Ishikawa (cell line): ENCODE data around the gene SYNPO2L.

Experiments used
- EGR1 ChIP-seq: IDR thresholded peaks from 2 replicates; pipeline ENCODE4 v1.6.1; 2012
- EP300 ChIP-seq: IDR thresholded peaks from 2 replicates; pipeline ENCODE4 v1.6.1; 2012; ENCODE audit warnings: borderline replicate concordance
- FOXM1 ChIP-seq: IDR thresholded peaks from 2 replicates; pipeline ENCODE4 v1.6.1; 2012; ENCODE audit warnings: low read depth, borderline replicate concordance
- NFIC ChIP-seq: IDR thresholded peaks from 2 replicates; pipeline ENCODE4 v1.6.1; 2012
- RAD21 ChIP-seq: IDR thresholded peaks from 2 replicates; pipeline ENCODE4 v1.6.1; 2012; ENCODE audit warnings: low read depth
- TCF12 ChIP-seq: IDR thresholded peaks from 2 replicates; pipeline ENCODE4 v1.6.1; 2012; ENCODE audit warnings: low read depth
- TEAD4 ChIP-seq: IDR thresholded peaks from 2 replicates; pipeline ENCODE4 v1.6.1; 2012
- USF1 ChIP-seq: IDR thresholded peaks from 2 replicates; pipeline ENCODE4 v1.6.1; 2012
- YY1 ChIP-seq: IDR thresholded peaks from 2 replicates; pipeline ENCODE4 v1.6.1; 2012; ENCODE audit warnings: low read depth
- ZBTB7A ChIP-seq: IDR thresholded peaks from 2 replicates; pipeline ENCODE4 v1.6.1; 2012; ENCODE audit warnings: low read depth
- TF ChIP-seq, protein P1 (sequence below): IDR thresholded peaks from 2 replicates; pipeline ENCODE4 v1.6.1; 2012
- TF ChIP-seq, protein P2 (sequence below): IDR thresholded peaks from 2 replicates; pipeline ENCODE4 v1.6.1; 2012; ENCODE audit warnings: low read depth, mild to moderate bottlenecking

The SYNPO2L gene

GRCh38 chr10:73597346-73597745 is 58.5 kb downstream of the SYNPO2L start:
- TF ChIP-seq, protein P1, sequence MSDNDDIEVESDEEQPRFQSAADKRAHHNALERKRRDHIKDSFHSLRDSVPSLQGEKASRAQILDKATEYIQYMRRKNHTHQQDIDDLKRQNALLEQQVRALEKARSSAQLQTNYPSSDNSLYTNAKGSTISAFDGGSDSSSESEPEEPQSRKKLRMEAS = no peak
- TF ChIP-seq RAD21 = no peak
- TF ChIP-seq EP300 = no peak
- TF ChIP-seq USF1 = no peak
- no peak for TF ChIP-seq ZBTB7A
- no peak for TF ChIP-seq FOXM1
- TF ChIP-seq TEAD4 = no peak
- no peak for TF ChIP-seq NFIC
- no peak for TF ChIP-seq YY1
- TF ChIP-seq, protein P2, sequence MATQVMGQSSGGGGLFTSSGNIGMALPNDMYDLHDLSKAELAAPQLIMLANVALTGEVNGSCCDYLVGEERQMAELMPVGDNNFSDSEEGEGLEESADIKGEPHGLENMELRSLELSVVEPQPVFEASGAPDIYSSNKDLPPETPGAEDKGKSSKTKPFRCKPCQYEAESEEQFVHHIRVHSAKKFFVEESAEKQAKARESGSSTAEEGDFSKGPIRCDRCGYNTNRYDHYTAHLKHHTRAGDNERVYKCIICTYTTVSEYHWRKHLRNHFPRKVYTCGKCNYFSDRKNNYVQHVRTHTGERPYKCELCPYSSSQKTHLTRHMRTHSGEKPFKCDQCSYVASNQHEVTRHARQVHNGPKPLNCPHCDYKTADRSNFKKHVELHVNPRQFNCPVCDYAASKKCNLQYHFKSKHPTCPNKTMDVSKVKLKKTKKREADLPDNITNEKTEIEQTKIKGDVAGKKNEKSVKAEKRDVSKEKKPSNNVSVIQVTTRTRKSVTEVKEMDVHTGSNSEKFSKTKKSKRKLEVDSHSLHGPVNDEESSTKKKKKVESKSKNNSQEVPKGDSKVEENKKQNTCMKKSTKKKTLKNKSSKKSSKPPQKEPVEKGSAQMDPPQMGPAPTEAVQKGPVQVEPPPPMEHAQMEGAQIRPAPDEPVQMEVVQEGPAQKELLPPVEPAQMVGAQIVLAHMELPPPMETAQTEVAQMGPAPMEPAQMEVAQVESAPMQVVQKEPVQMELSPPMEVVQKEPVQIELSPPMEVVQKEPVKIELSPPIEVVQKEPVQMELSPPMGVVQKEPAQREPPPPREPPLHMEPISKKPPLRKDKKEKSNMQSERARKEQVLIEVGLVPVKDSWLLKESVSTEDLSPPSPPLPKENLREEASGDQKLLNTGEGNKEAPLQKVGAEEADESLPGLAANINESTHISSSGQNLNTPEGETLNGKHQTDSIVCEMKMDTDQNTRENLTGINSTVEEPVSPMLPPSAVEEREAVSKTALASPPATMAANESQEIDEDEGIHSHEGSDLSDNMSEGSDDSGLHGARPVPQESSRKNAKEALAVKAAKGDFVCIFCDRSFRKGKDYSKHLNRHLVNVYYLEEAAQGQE = no peak
- TF ChIP-seq EGR1 = no peak
- TF ChIP-seq TCF12 = no peak
